Left lung (tissue), 10 donors: ENCODE results near the gene TNIK. TPM values are rescaled to one million over a fixed set of nuclear protein-coding genes. Genes with fewer than 3 reads are reported as not detected.

Source experiments
- ATAC-seq: fragments of 200-7000 bp; cut with Tn5 transposase; one replicate; pipeline ENCODE4 v1.9.1; 2020; ENCODE audit warnings: moderate library complexity
- DNase-seq, 4 donors: peaks; one replicate each; pipeline ENCODE4 v3.0.0-alpha.2; 2013 to 2020
- H3K27ac ChIP-seq, 2 donors: fragments of 200-600 bp; sonication (generic) in 1 of 2; one replicate each; pipeline versions ENCODE4 v1.5.0 to v1.8.0; 2020 to 2021
- H3K27me3 ChIP-seq, 2 donors: fragments of 200-600 bp; sonication (generic) in 1 of 2; one replicate each; pipeline versions ENCODE4 v1.5.0 to v1.8.0; 2020 to 2021
- H3K36me3 ChIP-seq, 2 donors: fragments of 200-600 bp; sonication (generic) in 1 of 2; one replicate each; pipeline versions ENCODE4 v1.5.0 to v1.8.0; 2020 to 2021
- H3K4me1 ChIP-seq, 2 donors: fragments of 200-600 bp; one replicate each; pipeline ENCODE4 v1.8.0; 2021
- H3K4me3 ChIP-seq, 2 donors: fragments of 200-600 bp; sonication (generic) in 1 of 2; one replicate each; pipeline versions ENCODE4 v1.5.0 to v1.8.0; 2020 to 2021; ENCODE audit warnings: mild to moderate bottlenecking in 1 of 2
- H3K9me3 ChIP-seq, 2 donors: fragments of 200-600 bp; sonication (generic) in 1 of 2; one replicate each; pipeline versions ENCODE4 v1.5.0 to v1.8.0; 2020 to 2021
- CTCF ChIP-seq, 2 donors: fragments of 200-600 bp; sonication (generic) in 1 of 2; IDR thresholded peaks; one replicate each; pipeline versions ENCODE4 v1.5.0 to v1.8.0; 2021; ENCODE audit warnings: antibody characterized with exemption in 2 of 2
- intact Hi-C, 2 donors: fragments of 100-400 bp; cut with DNase I; formaldehyde crosslinking; loops; one replicate each; pipeline versions ENCODE4 v1.11.2 to v1.14.2; 2022
- polyA plus RNA-seq, 6 donors: library from polyadenylated mRNA; unstranded; fragments of 120-200 nt; gene quantifications; one replicate each; pipeline ENCODE4 v1.2.1, GENCODE V29; 2013; ENCODE audit not compliant: insufficient read length in 6 of 6
- total RNA-seq, 2 donors: library from RNA; stranded (reverse); fragmentation: NEBNext Ultra II Directional; extraction: Animal tissue kit (Norgen Biotek cat#: 25700); gene quantifications; one replicate each; pipeline ENCODE4 v1.2.1, GENCODE V29; 2021
- donor health status: DM: no; HTN: yes; CAD: no.
- donor health status: DM: no; HTN: no; CAD: no.

Gene TNIK
- total and polyA plus RNA-seq, 8 donors, result 14.8 to 42.0 (median 17.4) TPM

- DNase-seq (no peak), ATAC-seq (no peak)
- Histone ChIP-seq H3K27ac (no peak overlapping the region), H3K4me3 (no peak overlapping the region), H3K27me3 (peaks cover 0 to 22% of the 10 kb centered on the region in 2 donors), H3K36me3 (no peaks in the 10 kb centered on the region), H3K4me1 (peaks cover 5 to 14% of the 10 kb centered on the region in 2 donors), H3K9me3 (no peaks in the 10 kb centered on the region)
- TF ChIP-seq CTCF (IDR thresholded peaks at IDR 0.05), result no peak
- intact Hi-C loops, result no loop called here
These were observed 5.6 kb upstream of the TNIK start for GRCh38 chr3:171465763-171466162.

- DNase-seq (no peak), ATAC-seq (no peak)
- Histone ChIP-seq H3K27ac (no peak overlapping the region), H3K4me3 (no peak overlapping the region), H3K9me3 (no peaks in the 10 kb centered on the region), H3K27me3 (peaks cover 0 to 35% of the 10 kb centered on the region in 2 donors), H3K4me1 (peaks cover 5 to 15% of the 10 kb centered on the region in 2 donors), H3K36me3 (no peaks in the 10 kb centered on the region)
- TF ChIP-seq CTCF (IDR thresholded peaks at IDR 0.05), result no peak
- intact Hi-C loops, result no loop called here
These were observed 4.3 kb upstream of the TNIK start for GRCh38 chr3:171464462-171464861.

- Histone ChIP-seq H3K36me3 (no peaks in the 10 kb centered on the region), H3K9me3 (no peaks in the 10 kb centered on the region), H3K4me1 (peaks cover 9 to 36% of the 10 kb centered on the region in 2 donors), H3K4me3 (no peak overlapping the region), H3K27ac (no peak overlapping the region), H3K27me3 (peaks cover 0 to 57% of the 10 kb centered on the region in 2 donors)
- intact Hi-C loops, result no loop called here
- no peak for ATAC-seq
- no peak for DNase-seq
- TF ChIP-seq CTCF (IDR thresholded peaks at IDR 0.05), result no peak
These were observed 2.0 kb upstream of the TNIK start for GRCh38 chr3:171462224-171462623.

GRCh38 chr3:171461525-171461917, 1.3 kb upstream of the TNIK start:
- peak overlapping the region; percentile 72 to 75 for H3K4me3 ChIP-seq
- peak overlapping the region in 1 of 2 donors; percentile 84 for H3K27ac ChIP-seq
- no peaks in the 10 kb centered on the region for H3K9me3 ChIP-seq
- intact Hi-C loops, result no loop called here
- no peak for TF ChIP-seq CTCF (IDR thresholded peaks at IDR 0.05)
- peaks cover 0 to 62% of the 10 kb centered on the region in 2 donors for H3K27me3 ChIP-seq
- ATAC-seq (no peak), DNase-seq (no peak)
- peaks cover 12 to 43% of the 10 kb centered on the region in 2 donors for H3K4me1 ChIP-seq
- no peaks in the 10 kb centered on the region for H3K36me3 ChIP-seq

GRCh38 chr3:171460725-171461524, 720 bp upstream of the TNIK start:
- ATAC-seq, result peak; percentile 66

More at GRCh38 chr3:171460725-171461524, 720 bp upstream of the TNIK start:
- Histone ChIP-seq H3K4me3 (peak overlapping the region; percentile 72 to 75), H3K27me3 (peaks cover 0 to 62% of the 10 kb centered on the region in 2 donors), H3K4me1 (peaks cover 12 to 45% of the 10 kb centered on the region in 2 donors), H3K9me3 (no peaks in the 10 kb centered on the region), H3K36me3 (no peaks in the 10 kb centered on the region), H3K27ac (peak overlapping the region; percentile 80 to 84)
- intact Hi-C loops, result no loop called here
- peak in 1 of 2 donors; percentile 8 for TF ChIP-seq CTCF (IDR thresholded peaks at IDR 0.05)
- peak; percentile 20 to 87 (median 64) for DNase-seq
